Iris pigment epithelial cell (primary cell): ENCODE data around the gene RBM28.

ENCODE experiments used
- DNase-seq: peaks from one replicate; pipeline ENCODE4 v3.0.0-alpha.2; 2011; ENCODE audit warnings: low read depth

The RBM28 gene

DNA sequence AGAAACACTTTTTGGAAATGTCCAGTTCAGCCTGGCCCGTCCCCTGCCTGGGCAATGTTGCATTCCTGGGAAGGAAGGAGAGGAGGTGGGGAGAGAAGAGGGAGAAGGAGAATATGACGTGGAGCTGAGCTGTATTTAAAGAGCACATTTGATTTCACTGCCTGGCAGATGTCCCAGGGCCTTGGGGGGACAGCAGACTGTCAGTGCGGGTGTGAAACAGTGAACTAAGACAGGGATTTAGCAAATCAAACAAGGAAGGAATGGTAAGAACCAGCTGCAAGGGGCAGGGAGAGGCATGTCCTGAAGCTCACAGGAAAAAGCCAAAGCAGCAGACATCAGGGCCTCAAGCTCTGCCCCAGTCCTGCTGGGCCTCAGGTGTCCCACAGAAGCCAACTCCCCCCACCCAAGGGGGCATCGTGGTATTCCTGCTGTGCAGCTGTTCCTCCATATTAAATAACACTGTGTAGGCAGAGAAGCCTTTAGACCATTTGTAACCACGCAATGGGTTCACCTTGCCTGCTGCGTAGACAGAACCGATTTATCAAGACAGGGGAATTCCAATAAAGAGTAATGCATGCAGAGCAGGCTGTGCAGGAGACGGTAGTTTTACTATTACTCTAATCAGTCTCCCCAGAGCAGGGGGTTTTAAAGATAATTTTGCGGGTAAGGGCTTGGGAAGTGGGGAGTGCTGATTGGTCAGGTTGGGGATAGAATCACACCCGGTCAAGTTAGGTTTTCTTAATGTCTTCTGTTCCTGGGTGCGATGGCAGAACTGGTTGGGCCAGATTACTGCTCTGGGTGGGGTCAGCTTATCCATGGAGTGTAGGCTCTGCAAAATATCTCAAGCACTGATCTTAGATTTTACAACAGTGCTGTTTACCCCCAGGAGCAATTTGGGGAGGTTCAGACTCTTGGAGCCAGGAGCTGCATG, 84.3 kb downstream of the RBM28 start:
- peak; percentile 12 for DNase-seq

DNA sequence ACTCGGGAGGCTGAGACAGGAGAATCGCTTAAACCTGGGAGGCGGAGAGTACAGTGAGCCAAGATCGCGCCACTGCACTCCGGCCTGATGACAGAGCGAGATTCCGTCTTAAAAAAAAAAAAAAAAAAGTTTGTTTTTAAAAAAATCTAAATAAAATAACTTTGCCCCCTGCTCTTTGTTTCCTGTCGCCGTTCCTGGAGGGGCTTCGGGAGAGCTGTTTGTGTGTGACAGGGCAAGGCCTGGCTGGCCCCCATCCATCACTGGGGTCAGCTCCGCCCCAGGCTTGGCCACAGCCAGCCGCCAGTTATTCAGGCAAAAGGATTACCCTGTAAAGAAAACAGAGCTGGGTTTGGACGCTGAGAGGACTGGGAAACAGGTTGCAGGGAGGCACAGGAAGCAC, 86.2 kb downstream of the RBM28 start:
- DNase-seq = no peak

- DNase-seq = no peak
Measured at GRCh38 chr7:128255271-128255670, 88.4 kb downstream of the RBM28 start.

- no peak for DNase-seq
Measured at GRCh38 chr7:128254470-128254869, 89.2 kb downstream of the RBM28 start.

DNA sequence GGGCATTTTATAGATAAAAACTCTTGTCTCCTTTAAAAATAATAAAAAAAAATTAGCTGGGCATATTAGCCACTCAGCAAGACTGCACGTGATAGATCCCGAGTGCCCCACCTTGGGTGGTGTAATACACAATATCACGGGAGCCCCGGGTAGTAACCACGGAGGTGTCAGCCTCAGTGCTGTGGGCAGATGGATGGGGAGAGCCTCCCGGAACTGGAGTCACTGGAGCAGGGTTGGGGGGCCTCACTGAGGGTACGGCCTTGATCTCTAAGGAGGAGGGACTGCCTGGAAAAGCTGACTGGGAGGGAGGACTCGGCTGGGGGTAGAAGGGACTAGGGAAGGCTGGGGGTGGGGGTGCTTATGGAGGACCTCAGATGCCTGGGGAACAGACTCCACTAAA, 90.0 kb downstream of the RBM28 start:
- DNase-seq = no peak

DNA sequence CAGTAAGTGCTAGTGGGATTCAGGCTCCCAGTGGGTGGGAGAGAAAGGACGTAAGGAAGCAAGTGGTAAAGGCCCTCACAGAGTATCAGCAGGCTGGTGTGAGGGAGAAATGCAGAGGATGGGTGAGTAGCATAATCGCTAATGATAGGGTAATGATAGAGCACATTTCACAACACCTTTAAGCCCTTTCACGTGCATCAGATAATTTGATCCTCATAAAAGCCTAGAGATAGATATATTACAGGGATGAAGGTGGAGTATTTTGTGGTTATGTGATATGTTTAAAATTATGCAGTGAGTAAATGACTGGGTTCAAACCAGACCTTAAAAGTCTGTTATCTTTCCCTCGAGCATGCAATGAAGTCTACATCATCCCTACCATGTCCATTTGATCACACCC, 92.4 kb downstream of the RBM28 start:
- no peak for DNase-seq
